Measurements from ENCODE around the gene ANO9.

ANO9 gene

DNA sequence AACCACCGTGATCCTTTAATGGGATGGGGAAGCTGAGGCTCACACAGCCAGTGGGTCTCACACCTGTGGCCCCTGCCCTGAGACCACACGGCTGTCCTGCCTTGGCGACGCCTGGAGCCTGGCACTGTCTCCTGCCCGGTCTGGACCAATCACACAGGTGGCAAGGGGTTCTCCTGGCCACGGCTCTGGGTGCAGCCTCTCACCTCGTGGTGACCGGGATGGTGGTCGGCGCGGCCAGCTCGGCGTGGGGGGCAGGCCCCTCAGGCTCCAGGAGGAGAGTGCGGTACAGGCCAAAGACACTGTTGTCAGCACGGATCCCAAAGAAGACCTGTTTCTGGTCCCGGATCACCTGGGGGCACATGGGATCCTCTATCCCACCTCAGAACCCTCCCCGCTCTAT is 8.7 kb downstream of the ANO9 start:
- CTCF ChIA-PET, result no interaction called here
- H3K4me1 ChIP-seq (ENCODE audit: control extremely low read depth in 1 of 4, control insufficient read depth in 4 of 4, insufficient read depth in 4 of 4, low read length in 3 of 4), result no peaks in the 10 kb centered on the region
- H3K36me3 ChIP-seq (ENCODE audit: control insufficient read depth in 4 of 4, insufficient read depth in 4 of 4, low read length in 3 of 4), result no peaks in the 10 kb centered on the region
- H3K27ac ChIP-seq (ENCODE audit: insufficient read depth in 1 of 2, low read depth in 1 of 2, low read length in 2 of 2, poor library complexity in 1 of 2, severe bottlenecking in 2 of 2), result no peak overlapping the region
- H3K27me3 ChIP-seq (replicated peaks in 2 of 5; ENCODE audit: control insufficient read depth in 4 of 5, insufficient read depth in 5 of 5, low read length in 4 of 5), result no peaks in the 10 kb centered on the region
- WGBS (ENCODE audit: insufficient coverage), result 98% methylated on average over 15 of the region's 17 CpGs
- no peak overlapping the region for H3K4me3 ChIP-seq (ENCODE audit: control insufficient read depth in 1 of 7, extremely low read depth in 1 of 7, insufficient read depth in 4 of 7, low read depth in 2 of 7, low read length in 6 of 7)
- POLR2A ChIA-PET, result no interaction called here
- no peak for DNase-seq
- no peaks in the 10 kb centered on the region for H3K9me3 ChIP-seq (ENCODE audit: control extremely low read depth in 1 of 5, control insufficient read depth in 4 of 5, insufficient read depth in 2 of 5, low read depth in 1 of 5, low read length in 4 of 5)

GRCh38 chr11:432501-433100 is 9.2 kb downstream of the ANO9 start:
- WGBS (ENCODE audit: insufficient coverage), result 98% methylated on average over 14 of the region's 20 CpGs
- POLR2A ChIA-PET, result no interaction called here
- H3K4me3 ChIP-seq (ENCODE audit: control insufficient read depth in 1 of 7, extremely low read depth in 1 of 7, insufficient read depth in 4 of 7, low read depth in 2 of 7, low read length in 6 of 7), result no peak overlapping the region

DNA sequence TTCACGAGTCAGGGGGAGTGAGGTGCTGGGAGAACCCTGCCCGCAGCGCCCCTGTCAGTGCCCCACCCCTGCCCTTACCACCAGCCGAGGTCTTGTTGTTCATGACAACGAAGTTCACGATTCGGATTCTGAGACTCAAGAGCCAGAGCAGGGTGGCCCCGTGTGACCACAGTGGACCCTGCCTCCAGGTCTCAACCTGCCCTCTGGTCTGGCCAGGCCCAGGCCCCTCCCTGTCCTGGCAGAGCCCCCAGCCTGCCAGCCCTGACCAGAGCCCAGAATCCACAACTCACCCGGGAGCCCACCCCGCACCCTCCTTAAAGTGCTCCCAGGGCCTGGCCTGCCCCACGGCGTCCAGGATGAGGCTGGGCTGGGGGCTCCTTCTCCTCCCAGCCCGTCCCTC is 9.9 kb downstream of the ANO9 start:
- DNase-seq, result no peak
- POLR2A ChIA-PET, result no interaction called here
- CTCF ChIA-PET, result no interaction called here
- Histone ChIP-seq H3K27ac (ENCODE audit: insufficient read depth in 1 of 2, low read depth in 1 of 2, low read length in 2 of 2, poor library complexity in 1 of 2, severe bottlenecking in 2 of 2) (no peak overlapping the region), H3K27me3 (replicated peaks in 2 of 5; ENCODE audit: control insufficient read depth in 4 of 5, insufficient read depth in 5 of 5, low read length in 4 of 5) (no peaks in the 10 kb centered on the region), H3K4me1 (ENCODE audit: control extremely low read depth in 1 of 4, control insufficient read depth in 4 of 4, insufficient read depth in 4 of 4, low read length in 3 of 4) (no peaks in the 10 kb centered on the region), H3K36me3 (ENCODE audit: control insufficient read depth in 4 of 4, insufficient read depth in 4 of 4, low read length in 3 of 4) (no peaks in the 10 kb centered on the region), H3K9me3 (ENCODE audit: control extremely low read depth in 1 of 5, control insufficient read depth in 4 of 5, insufficient read depth in 2 of 5, low read depth in 1 of 5, low read length in 4 of 5) (no peaks in the 10 kb centered on the region), H3K4me3 (ENCODE audit: control insufficient read depth in 1 of 7, extremely low read depth in 1 of 7, insufficient read depth in 4 of 7, low read depth in 2 of 7, low read length in 6 of 7) (no peak overlapping the region)
- WGBS (ENCODE audit: insufficient coverage), result 94% methylated on average over 13 of the region's 13 CpGs

More at GRCh38 chr11:432501-433100, 9.2 kb downstream of the ANO9 start:
- CTCF ChIA-PET, result no interaction called here
- DNase-seq, result no peak
- no peaks in the 10 kb centered on the region for H3K36me3 ChIP-seq (ENCODE audit: control insufficient read depth in 4 of 4, insufficient read depth in 4 of 4, low read length in 3 of 4)
- no peaks in the 10 kb centered on the region for H3K4me1 ChIP-seq (ENCODE audit: control extremely low read depth in 1 of 4, control insufficient read depth in 4 of 4, insufficient read depth in 4 of 4, low read length in 3 of 4)
- no peaks in the 10 kb centered on the region for H3K27me3 ChIP-seq (replicated peaks in 2 of 5; ENCODE audit: control insufficient read depth in 4 of 5, insufficient read depth in 5 of 5, low read length in 4 of 5)
- H3K9me3 ChIP-seq (ENCODE audit: control extremely low read depth in 1 of 5, control insufficient read depth in 4 of 5, insufficient read depth in 2 of 5, low read depth in 1 of 5, low read length in 4 of 5), result no peaks in the 10 kb centered on the region
- no peak overlapping the region for H3K27ac ChIP-seq (ENCODE audit: insufficient read depth in 1 of 2, low read depth in 1 of 2, low read length in 2 of 2, poor library complexity in 1 of 2, severe bottlenecking in 2 of 2)

DNA sequence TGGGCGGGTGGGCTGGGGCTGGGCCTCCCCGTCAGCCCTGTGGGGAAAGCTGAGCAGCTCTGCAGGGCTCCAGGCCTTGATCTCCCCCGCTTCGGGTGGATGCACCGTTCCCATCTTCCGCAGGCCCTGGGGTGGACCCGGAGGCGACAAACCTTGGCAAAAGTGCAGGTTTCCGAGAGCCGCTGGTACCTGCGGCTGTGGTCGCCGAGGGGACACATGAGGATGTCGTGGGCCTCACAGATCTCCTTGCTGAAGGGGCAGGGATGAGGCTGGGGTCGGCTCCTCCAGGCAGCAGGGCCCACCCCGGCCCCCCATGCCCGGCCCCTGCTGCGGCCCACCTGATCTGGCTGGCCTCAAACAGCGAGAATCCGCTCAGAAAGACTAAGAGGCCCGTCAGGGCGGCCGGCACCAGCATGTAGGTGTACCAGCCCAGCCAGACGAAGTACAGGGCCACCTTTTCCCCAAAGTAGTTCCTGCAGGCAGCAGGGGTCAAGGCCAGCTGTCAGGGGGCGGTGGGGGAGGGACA is 11.8 kb downstream of the ANO9 start:
- Histone ChIP-seq H3K9me3 (ENCODE audit: control extremely low read depth in 1 of 5, control insufficient read depth in 4 of 5, insufficient read depth in 2 of 5, low read depth in 1 of 5, low read length in 4 of 5) (peaks cover 0 to 2% (median 0%) of the 10 kb centered on the region in 5 experiments), H3K36me3 (ENCODE audit: control insufficient read depth in 4 of 4, insufficient read depth in 4 of 4, low read length in 3 of 4) (no peaks in the 10 kb centered on the region), H3K4me1 (ENCODE audit: control extremely low read depth in 1 of 4, control insufficient read depth in 4 of 4, insufficient read depth in 4 of 4, low read length in 3 of 4) (no peaks in the 10 kb centered on the region), H3K27me3 (replicated peaks in 2 of 5; ENCODE audit: control insufficient read depth in 4 of 5, insufficient read depth in 5 of 5, low read length in 4 of 5) (peaks cover 0 to 3% (median 0%) of the 10 kb centered on the region in 5 experiments), H3K4me3 (ENCODE audit: control insufficient read depth in 1 of 7, extremely low read depth in 1 of 7, insufficient read depth in 4 of 7, low read depth in 2 of 7, low read length in 6 of 7) (no peak overlapping the region), H3K27ac (ENCODE audit: insufficient read depth in 1 of 2, low read depth in 1 of 2, low read length in 2 of 2, poor library complexity in 1 of 2, severe bottlenecking in 2 of 2) (no peak overlapping the region)
- ChIA-PET POLR2A (no interaction called here), CTCF (no interaction called here)
- WGBS (ENCODE audit: insufficient coverage), result 87% methylated on average over 14 of the region's 25 CpGs
- no peak for DNase-seq

DNA sequence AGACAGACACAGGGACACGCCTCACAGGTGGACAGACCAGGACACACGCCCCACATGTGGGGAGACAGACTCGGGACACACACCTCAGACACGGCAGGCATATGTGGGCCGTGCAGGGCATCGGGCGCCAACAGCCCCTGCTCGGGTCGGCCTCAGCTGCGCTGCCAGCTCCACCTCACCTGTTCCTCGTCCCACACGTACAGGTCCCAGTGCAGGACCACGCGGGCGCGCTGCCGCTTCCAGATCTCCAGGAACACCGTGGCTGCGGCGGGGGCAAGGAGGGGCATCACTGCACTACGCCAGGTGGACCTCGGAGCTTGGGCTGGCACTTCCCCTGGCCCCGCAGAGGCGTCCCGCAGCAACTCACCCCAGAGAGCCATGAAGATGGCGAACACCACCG is 12.4 kb downstream of the ANO9 start:
- POLR2A ChIA-PET, result no interaction called here
- Histone ChIP-seq H3K36me3 (ENCODE audit: control insufficient read depth in 4 of 4, insufficient read depth in 4 of 4, low read length in 3 of 4) (no peaks in the 10 kb centered on the region), H3K27ac (ENCODE audit: insufficient read depth in 1 of 2, low read depth in 1 of 2, low read length in 2 of 2, poor library complexity in 1 of 2, severe bottlenecking in 2 of 2) (no peak overlapping the region), H3K4me3 (ENCODE audit: control insufficient read depth in 1 of 7, extremely low read depth in 1 of 7, insufficient read depth in 4 of 7, low read depth in 2 of 7, low read length in 6 of 7) (no peak overlapping the region), H3K27me3 (replicated peaks in 2 of 5; ENCODE audit: control insufficient read depth in 4 of 5, insufficient read depth in 5 of 5, low read length in 4 of 5) (peaks cover 0 to 3% (median 0%) of the 10 kb centered on the region in 5 experiments), H3K4me1 (ENCODE audit: control extremely low read depth in 1 of 4, control insufficient read depth in 4 of 4, insufficient read depth in 4 of 4, low read length in 3 of 4) (no peaks in the 10 kb centered on the region), H3K9me3 (ENCODE audit: control extremely low read depth in 1 of 5, control insufficient read depth in 4 of 5, insufficient read depth in 2 of 5, low read depth in 1 of 5, low read length in 4 of 5) (peaks cover 0 to 2% (median 0%) of the 10 kb centered on the region in 5 experiments)
- DNase-seq, result no peak
- CTCF ChIA-PET, result interaction anchor here (1.5 kb wide), 1 partner anchor 20 kb away, joined by 3 read pairs; the partner anchor contains the start of gene PTDSS2
- WGBS (ENCODE audit: insufficient coverage), result 94% methylated on average over 25 of the region's 27 CpGs

- Histone ChIP-seq H3K4me3 (ENCODE audit: control insufficient read depth in 1 of 7, extremely low read depth in 1 of 7, insufficient read depth in 4 of 7, low read depth in 2 of 7, low read length in 6 of 7) (no peak overlapping the region), H3K27ac (ENCODE audit: insufficient read depth in 1 of 2, low read depth in 1 of 2, low read length in 2 of 2, poor library complexity in 1 of 2, severe bottlenecking in 2 of 2) (no peak overlapping the region), H3K36me3 (ENCODE audit: control insufficient read depth in 4 of 4, insufficient read depth in 4 of 4, low read length in 3 of 4) (no peaks in the 10 kb centered on the region), H3K4me1 (ENCODE audit: control extremely low read depth in 1 of 4, control insufficient read depth in 4 of 4, insufficient read depth in 4 of 4, low read length in 3 of 4) (no peaks in the 10 kb centered on the region), H3K9me3 (ENCODE audit: control extremely low read depth in 1 of 5, control insufficient read depth in 4 of 5, insufficient read depth in 2 of 5, low read depth in 1 of 5, low read length in 4 of 5) (peaks cover 0 to 2% (median 0%) of the 10 kb centered on the region in 5 experiments), H3K27me3 (replicated peaks in 2 of 5; ENCODE audit: control insufficient read depth in 4 of 5, insufficient read depth in 5 of 5, low read length in 4 of 5) (peaks cover 0 to 3% (median 2%) of the 10 kb centered on the region in 5 experiments)
- DNase-seq, result no peak
- ChIA-PET CTCF (interaction anchor here (1.5 kb wide), 1 partner anchor 22 kb away, joined by 3 read pairs; the partner anchor contains the start of gene PTDSS2), POLR2A (no interaction called here)
- 94% methylated on average over 24 of the region's 24 CpGs for WGBS (ENCODE audit: insufficient coverage)
These were observed 13.5 kb downstream of the ANO9 start for GRCh38 chr11:428295-428694.

DNA sequence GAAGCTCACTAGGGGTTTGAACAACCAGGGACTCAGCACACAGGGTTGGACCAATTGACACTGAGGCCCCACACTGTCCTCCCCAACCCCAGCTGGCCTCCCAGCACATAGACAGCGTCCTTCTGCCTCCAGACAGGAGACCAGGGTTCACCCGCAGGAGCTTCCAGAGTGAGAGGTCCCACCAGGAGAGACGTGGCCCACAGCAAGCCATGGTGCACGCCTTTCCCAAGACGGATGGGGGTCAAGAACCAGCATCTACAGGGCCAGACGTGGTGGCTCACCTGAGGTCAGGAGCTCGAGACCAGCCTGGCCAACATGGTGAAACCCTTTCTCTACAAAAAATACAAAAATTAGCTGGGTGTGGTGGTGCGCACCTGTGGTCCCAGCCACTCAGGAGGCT is 15.0 kb downstream of the ANO9 start:
- POLR2A ChIA-PET, result no interaction called here
- CTCF ChIA-PET, result interaction anchor here (1.1 to 1.2 kb wide), 2 partner anchors 15 to 21 kb away, joined by 3 to 4 read pairs; partner anchors contain the start of gene ANO9
- WGBS (ENCODE audit: insufficient coverage), result 100% methylated on average over 6 of the region's 8 CpGs

More for the DNA sequence above, 15.0 kb downstream of the ANO9 start:
- Histone ChIP-seq H3K4me1 (ENCODE audit: control extremely low read depth in 1 of 4, control insufficient read depth in 4 of 4, insufficient read depth in 4 of 4, low read length in 3 of 4) (no peaks in the 10 kb centered on the region), H3K27me3 (replicated peaks in 2 of 5; ENCODE audit: control insufficient read depth in 4 of 5, insufficient read depth in 5 of 5, low read length in 4 of 5) (peaks cover 0 to 3% (median 2%) of the 10 kb centered on the region in 5 experiments), H3K4me3 (ENCODE audit: control insufficient read depth in 1 of 7, extremely low read depth in 1 of 7, insufficient read depth in 4 of 7, low read depth in 2 of 7, low read length in 6 of 7) (no peak overlapping the region), H3K27ac (ENCODE audit: insufficient read depth in 1 of 2, low read depth in 1 of 2, low read length in 2 of 2, poor library complexity in 1 of 2, severe bottlenecking in 2 of 2) (no peak overlapping the region), H3K36me3 (ENCODE audit: control insufficient read depth in 4 of 4, insufficient read depth in 4 of 4, low read length in 3 of 4) (no peaks in the 10 kb centered on the region), H3K9me3 (ENCODE audit: control extremely low read depth in 1 of 5, control insufficient read depth in 4 of 5, insufficient read depth in 2 of 5, low read depth in 1 of 5, low read length in 4 of 5) (peaks cover 0 to 2% (median 0%) of the 10 kb centered on the region in 5 experiments)
- no peak for DNase-seq

All from common myeloid progenitor, CD34-positive (primary cell).